Right kidney (tissue), 1 donor: Measurements from ENCODE around the gene DES.

Source experiments
- DNase-seq: peaks from one replicate; pipeline ENCODE4 v3.0.0-alpha.2; 2016

Gene DES

DNA sequence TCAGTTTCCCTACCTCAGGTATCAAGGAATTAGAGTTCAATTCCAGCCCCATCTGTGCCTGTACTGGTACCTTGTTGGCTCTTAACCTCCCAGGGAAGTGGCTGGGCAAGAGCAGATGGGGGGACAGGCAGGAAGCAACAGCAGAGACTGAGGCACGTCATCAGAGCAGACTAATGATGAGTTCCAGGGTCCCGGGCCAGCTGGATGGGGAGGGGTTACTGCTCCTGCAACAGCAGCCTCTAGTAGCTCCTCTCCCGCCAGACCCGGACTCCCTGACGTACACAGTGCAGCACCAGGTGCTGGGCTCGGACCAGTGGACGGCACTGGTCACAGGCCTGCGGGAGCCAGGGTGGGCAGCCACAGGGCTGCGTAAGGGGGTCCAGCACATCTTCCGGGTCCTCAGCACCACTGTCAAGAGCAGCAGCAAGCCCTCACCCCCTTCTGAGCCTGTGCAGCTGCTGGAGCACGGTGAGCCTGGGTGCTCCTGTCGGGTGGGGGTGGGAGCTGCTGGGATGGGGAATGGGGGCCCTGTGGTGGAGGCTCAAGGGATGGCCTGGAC lies 54.5 kb downstream of the DES start:
- DNase-seq, result no peak

- no peak for DNase-seq
Measured at GRCh38 chr2:219473511-219473910, 55.3 kb downstream of the DES start.

DNA sequence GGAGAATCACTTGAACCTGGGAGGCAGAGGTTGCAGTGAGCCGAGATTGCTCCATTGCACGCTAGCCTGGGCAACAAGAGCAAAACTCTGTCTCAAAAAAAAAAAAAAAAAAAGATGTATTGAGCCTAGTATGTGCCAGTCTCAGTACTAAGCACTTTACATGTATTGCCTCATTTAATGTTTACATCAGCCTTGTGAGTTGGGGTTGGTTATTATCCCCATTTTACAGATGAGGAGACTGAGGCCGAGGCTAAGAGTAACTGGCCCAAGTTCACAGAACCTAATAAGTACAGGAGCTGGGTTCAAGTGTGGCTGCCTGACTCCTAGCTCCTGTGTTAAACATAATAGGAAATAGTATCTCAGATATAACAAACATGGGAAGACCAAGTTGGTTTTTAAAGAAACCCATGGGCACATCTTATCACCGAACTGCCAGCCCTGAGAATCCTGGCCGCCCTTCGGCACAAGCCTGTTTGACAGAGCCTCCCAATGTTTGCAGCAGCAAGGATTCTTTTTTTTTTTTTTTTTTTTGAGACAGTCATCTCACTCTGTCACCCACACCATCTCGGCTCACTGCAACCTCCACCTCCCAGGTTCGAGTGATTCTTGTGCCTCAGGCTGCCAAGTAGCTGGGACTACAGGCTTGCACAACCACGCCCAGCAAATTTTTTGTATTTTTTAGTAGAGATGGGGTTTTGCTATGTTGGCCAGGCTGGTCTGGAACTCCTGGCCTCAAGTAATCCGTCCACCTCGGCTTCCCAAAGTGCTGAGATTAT lies 56.3 kb downstream of the DES start:
- no peak for DNase-seq

DNA sequence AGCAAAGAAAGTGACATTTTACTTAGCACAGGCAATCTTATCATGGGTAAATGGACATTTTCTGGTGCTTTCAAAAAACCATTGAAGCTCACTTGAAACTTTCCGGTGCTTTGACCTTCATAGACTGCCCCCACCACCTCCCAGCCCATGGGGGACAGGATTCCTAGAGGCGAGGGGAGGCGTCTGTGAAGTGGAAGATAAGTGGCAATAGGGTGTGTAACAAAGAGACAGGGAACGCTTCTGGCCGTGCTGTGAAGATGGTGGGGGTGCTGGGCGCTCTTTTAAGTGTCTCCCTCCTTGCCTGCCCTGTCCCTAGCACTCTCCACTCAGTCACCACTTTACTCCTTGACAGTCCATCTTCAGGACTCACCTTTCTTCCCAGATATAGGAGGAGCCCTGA lies 57.1 kb downstream of the DES start:
- DNase-seq, result no peak

DNA sequence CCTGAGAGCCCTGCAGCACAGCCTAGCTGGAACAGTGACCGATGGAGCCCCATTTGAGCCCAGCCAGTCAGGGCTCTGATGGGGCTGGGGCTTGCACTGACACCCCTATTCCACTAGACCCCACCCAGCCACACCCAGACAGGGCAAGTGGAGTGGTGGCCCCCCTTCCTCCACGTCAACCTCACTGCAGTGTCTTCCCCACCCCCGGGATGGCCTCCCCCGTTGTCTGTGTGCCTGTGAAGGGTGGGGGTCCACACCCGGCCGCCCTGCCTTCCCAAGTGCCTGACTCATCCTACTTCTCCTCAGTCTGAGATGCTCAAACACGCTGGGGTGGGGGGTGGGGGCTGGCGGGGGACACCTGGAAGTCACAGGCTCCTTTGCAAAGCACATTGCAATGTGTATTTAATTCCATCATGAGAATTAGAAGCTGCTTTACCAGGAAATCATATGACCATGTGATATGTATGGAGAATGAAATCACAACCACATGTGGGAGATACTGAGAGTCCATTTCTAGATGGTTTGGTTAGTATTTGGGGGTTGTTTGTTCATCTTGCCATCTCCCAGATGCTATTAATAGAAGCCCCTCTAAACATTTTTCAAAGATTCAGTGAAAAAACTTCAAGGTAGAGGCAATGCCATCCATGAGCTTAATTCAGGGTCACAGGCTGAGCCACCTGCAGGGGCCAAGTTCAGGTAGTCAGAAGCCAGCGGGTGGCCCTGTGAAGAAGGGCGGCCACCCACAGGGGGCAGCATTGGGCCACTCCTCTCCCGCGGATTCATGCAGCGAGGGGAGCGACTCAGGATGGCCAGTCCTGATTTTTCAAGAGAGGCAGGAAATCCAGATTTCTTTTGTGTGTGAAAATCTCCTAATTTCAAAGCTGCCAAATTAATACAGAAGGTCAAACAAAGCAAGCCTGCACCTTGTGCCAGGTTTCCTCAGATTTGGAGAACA lies 57.8 kb downstream of the DES start:
- peak; percentile 76 for DNase-seq
